Transverse colon (tissue), 4 donors: ENCODE data around the gene ZNF365.

Experiments used
- EP300 ChIP-seq: sonication (generic); formaldehyde crosslinking; IDR thresholded peaks from one replicate; pipeline ENCODE4 v1.6.1; 2017; ENCODE audit warnings: antibody characterized with exemption, low read depth
- POLR2A ChIP-seq: fragments of 450-650 bp; IDR thresholded peaks from one replicate; pipeline ENCODE4 v1.6.1; 2016; ENCODE audit warnings: antibody characterized with exemption, mild to moderate bottlenecking, moderate library complexity
- POLR2AphosphoS5 ChIP-seq, 3 donors: sonication (generic); formaldehyde crosslinking; IDR thresholded peaks; one replicate each; pipeline ENCODE4 v1.6.1; 2016; ENCODE audit warnings: antibody characterized with exemption in 3 of 3
- TF ChIP-seq, protein P1 (sequence below), 5 experiments: fragments of 200-600 bp in 3 of 5; fragments of 450-650 bp in 2 of 5; sonication (generic) in 3 of 5; IDR thresholded peaks; 1 replicate in 2 of 5; 2 replicates in 3 of 5; pipeline ENCODE4 v1.5.1; 2016 to 2017; ENCODE audit warnings: antibody characterized with exemption in 5 of 5, inconsistent platforms in 3 of 5, mild to moderate bottlenecking in 2 of 5, moderate library complexity in 1 of 5

DNA sequence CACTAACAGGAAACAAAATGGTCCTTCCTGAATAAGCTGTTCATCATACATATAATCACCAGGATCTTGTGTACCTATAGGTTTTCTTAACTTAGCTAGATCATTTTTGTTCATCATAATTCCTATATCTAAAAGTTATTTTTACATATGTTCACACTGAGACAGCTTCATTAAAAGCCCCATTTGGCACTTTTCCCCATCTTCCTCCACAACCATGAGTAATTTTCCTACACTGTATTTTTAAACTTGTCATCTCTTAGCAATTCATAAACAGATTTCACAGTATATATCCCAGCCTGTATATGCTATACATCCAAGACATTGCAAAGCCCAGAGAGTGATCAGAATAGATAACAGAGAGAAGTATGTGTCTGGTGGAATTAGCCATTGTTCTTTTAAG lies 28.3 kb downstream of the ZNF365 start:
- TF ChIP-seq, protein P1, sequence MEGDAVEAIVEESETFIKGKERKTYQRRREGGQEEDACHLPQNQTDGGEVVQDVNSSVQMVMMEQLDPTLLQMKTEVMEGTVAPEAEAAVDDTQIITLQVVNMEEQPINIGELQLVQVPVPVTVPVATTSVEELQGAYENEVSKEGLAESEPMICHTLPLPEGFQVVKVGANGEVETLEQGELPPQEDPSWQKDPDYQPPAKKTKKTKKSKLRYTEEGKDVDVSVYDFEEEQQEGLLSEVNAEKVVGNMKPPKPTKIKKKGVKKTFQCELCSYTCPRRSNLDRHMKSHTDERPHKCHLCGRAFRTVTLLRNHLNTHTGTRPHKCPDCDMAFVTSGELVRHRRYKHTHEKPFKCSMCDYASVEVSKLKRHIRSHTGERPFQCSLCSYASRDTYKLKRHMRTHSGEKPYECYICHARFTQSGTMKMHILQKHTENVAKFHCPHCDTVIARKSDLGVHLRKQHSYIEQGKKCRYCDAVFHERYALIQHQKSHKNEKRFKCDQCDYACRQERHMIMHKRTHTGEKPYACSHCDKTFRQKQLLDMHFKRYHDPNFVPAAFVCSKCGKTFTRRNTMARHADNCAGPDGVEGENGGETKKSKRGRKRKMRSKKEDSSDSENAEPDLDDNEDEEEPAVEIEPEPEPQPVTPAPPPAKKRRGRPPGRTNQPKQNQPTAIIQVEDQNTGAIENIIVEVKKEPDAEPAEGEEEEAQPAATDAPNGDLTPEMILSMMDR (IDR thresholded peaks at IDR 0.05) = no peak
- TF ChIP-seq EP300 (no peak), POLR2A (no peak), POLR2AphosphoS5 (IDR thresholded peaks at IDR 0.05) (no peak)
